Stimulated activated CD8-positive, alpha-beta memory T cell treated with anti-CD3 and anti-CD28 coated beads, Interleukin-12 subunit alpha, Interleukin-12 subunit beta, amount 100 ng/mL, for 4 hours (primary cell): ENCODE measurements around the gene LMBR1.
"Not testable (repeated sequence)": the region's sequence is repeated elsewhere in the genome, so short reads cannot be mapped to it uniquely, and the experiment has no call there.

Experiments
- DNase-seq: peaks from one replicate; pipeline ENCODE4 v3.0.0-alpha.2; 2020; ENCODE audit warnings: low read depth

The LMBR1 gene

GRCh38 chr7:156845379-156846101 is 47.4 kb downstream of the LMBR1 start:
- no peak for DNase-seq

GRCh38 chr7:156843582-156843981 is 49.4 kb downstream of the LMBR1 start:
- not testable (repeated sequence) for DNase-seq

GRCh38 chr7:156843157-156843556 is 49.8 kb downstream of the LMBR1 start:
- no peak for DNase-seq

GRCh38 chr7:156842740-156843140 is 50.2 kb downstream of the LMBR1 start:
- DNase-seq, result no peak

- no peak for DNase-seq
These were observed 50.7 kb downstream of the LMBR1 start for GRCh38 chr7:156842317-156842716.

- no peak for DNase-seq
These were observed 51.5 kb downstream of the LMBR1 start for GRCh38 chr7:156841497-156841896.

- DNase-seq, result no peak
These were observed 52.8 kb downstream of the LMBR1 start for GRCh38 chr7:156840134-156840533.

GRCh38 chr7:156836443-156836842 is 56.5 kb downstream of the LMBR1 start:
- no peak for DNase-seq

- no peak for DNase-seq
These were observed 58.5 kb downstream of the LMBR1 start for GRCh38 chr7:156834462-156834861.

GRCh38 chr7:156833312-156833711 is 59.7 kb downstream of the LMBR1 start:
- DNase-seq, result no peak

GRCh38 chr7:156832195-156832877 is 60.6 kb downstream of the LMBR1 start:
- DNase-seq, result no peak

GRCh38 chr7:156829669-156830336 is 63.2 kb downstream of the LMBR1 start:
- DNase-seq, result no peak

GRCh38 chr7:156827587-156828203 is 65.3 kb downstream of the LMBR1 start:
- DNase-seq, result no peak

GRCh38 chr7:156823435-156823834 is 69.5 kb downstream of the LMBR1 start:
- no peak for DNase-seq

- no peak for DNase-seq
These were observed 72.4 kb downstream of the LMBR1 start for GRCh38 chr7:156820445-156821063.

GRCh38 chr7:156819733-156820295 is 73.2 kb downstream of the LMBR1 start:
- no peak for DNase-seq

GRCh38 chr7:156818133-156818532 is 74.8 kb downstream of the LMBR1 start:
- DNase-seq, result no peak

GRCh38 chr7:156816943-156817572 is 75.9 kb downstream of the LMBR1 start:
- no peak for DNase-seq

GRCh38 chr7:156811706-156812105 is 81.3 kb downstream of the LMBR1 start:
- DNase-seq, result no peak

GRCh38 chr7:156803656-156804055 is 89.3 kb downstream of the LMBR1 start:
- not testable (repeated sequence) for DNase-seq

- DNase-seq, result no peak
These were observed 90.8 kb downstream of the LMBR1 start for GRCh38 chr7:156802214-156802613.
